PFSK-1 (cell line): ENCODE results near the gene CYFIP2.

Source experiments
- FOXP2 ChIP-seq: optimal IDR thresholded peaks from 2 replicates; pipeline ENCODE3; 2011; ENCODE audit warnings: borderline replicate concordance, control low read depth, inconsistent platforms; ENCODE audit not compliant: insufficient read depth; ENCODE audit errors: extremely low read length, extremely low read depth
- POLR2AphosphoS5 ChIP-seq: IDR thresholded peaks from 2 replicates; pipeline ENCODE4 v1.6.1; 2012; ENCODE audit warnings: low read depth, mild to moderate bottlenecking, control low read depth, low read length, moderate library complexity
- SIN3A ChIP-seq: IDR thresholded peaks from 2 replicates; pipeline ENCODE4 v1.6.1; 2012; ENCODE audit warnings: mild to moderate bottlenecking, low read length, moderate library complexity, borderline replicate concordance; ENCODE audit not compliant: insufficient read depth
- TAF1 ChIP-seq: IDR thresholded peaks from 2 replicates; pipeline ENCODE4 v1.6.1; 2012; ENCODE audit warnings: low read length, control low read depth, borderline replicate concordance; ENCODE audit not compliant: insufficient read depth
- TF ChIP-seq, protein P1 (sequence below), 2 experiments: IDR thresholded peaks; 2 replicates each; pipeline versions ENCODE4 v1.6.1 to v1.8.0; 2011 to 2012; ENCODE audit warnings: low read depth in 2 of 2, low read length in 2 of 2, control low read depth in 1 of 2, inconsistent platforms in 1 of 2, mild to moderate bottlenecking in 1 of 2, moderate library complexity in 1 of 2; ENCODE audit not compliant: insufficient read depth in 1 of 2

The CYFIP2 gene

DNA sequence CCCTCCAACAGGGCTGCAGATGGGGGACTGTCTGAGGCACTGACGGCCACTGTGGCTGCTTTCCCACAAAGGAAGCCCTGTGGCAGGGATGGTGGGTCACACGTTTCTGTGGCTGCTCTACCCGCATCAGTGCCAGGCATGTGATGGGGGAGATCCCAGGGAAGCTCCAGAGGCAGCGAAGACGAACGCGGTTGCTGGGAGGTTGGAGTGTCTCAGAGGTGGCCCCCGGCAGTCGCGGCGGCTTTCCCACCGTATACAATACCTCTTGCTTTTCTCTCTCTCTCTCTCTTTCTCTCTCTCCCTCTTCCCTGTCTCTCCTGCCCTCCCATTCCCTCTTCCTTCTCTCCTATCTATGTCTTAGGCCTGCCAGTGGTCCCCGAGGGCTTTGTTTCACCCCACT lies 56.7 kb downstream of the CYFIP2 start:
- TF ChIP-seq TAF1 (no peak), FOXP2 (no peak), SIN3A (no peak), POLR2AphosphoS5 (no peak)
- TF ChIP-seq, protein P1, sequence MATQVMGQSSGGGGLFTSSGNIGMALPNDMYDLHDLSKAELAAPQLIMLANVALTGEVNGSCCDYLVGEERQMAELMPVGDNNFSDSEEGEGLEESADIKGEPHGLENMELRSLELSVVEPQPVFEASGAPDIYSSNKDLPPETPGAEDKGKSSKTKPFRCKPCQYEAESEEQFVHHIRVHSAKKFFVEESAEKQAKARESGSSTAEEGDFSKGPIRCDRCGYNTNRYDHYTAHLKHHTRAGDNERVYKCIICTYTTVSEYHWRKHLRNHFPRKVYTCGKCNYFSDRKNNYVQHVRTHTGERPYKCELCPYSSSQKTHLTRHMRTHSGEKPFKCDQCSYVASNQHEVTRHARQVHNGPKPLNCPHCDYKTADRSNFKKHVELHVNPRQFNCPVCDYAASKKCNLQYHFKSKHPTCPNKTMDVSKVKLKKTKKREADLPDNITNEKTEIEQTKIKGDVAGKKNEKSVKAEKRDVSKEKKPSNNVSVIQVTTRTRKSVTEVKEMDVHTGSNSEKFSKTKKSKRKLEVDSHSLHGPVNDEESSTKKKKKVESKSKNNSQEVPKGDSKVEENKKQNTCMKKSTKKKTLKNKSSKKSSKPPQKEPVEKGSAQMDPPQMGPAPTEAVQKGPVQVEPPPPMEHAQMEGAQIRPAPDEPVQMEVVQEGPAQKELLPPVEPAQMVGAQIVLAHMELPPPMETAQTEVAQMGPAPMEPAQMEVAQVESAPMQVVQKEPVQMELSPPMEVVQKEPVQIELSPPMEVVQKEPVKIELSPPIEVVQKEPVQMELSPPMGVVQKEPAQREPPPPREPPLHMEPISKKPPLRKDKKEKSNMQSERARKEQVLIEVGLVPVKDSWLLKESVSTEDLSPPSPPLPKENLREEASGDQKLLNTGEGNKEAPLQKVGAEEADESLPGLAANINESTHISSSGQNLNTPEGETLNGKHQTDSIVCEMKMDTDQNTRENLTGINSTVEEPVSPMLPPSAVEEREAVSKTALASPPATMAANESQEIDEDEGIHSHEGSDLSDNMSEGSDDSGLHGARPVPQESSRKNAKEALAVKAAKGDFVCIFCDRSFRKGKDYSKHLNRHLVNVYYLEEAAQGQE (IDR thresholded peaks at IDR 0.05; ENCODE audit: insufficient read depth in 1 of 2, low read depth in 2 of 2, low read length in 2 of 2), result no peak

DNA sequence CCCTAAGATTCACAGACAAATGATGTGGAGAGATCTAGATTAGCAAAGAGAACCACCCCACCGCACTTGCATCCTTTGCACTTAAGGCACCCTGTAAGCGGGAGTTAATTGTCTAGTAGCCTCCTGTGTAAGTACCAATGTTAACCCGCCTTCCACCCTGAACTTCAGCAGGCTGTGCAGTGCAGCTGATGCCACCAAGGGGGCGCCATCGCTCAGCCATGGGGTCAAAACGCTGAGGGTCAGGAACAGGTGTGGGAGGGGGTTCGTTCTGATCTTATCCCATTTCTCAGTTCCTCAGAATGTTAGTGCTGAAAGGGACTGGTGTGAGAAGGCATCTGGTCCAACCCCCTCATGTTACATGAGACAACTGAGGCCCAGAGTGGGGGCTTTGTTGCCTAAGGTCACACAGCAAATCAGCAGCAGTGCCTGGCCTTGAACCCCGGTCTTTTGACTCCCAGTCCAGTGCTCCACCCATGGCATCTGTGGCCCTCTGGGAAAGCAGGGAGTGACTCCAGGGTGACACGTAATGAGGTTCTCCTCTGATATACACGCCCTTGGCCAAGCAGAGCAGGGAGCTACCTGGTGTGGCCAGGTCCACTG lies 57.3 kb downstream of the CYFIP2 start:
- TF ChIP-seq SIN3A (no peak), FOXP2 (no peak), TAF1 (no peak), POLR2AphosphoS5 (no peak)
- TF ChIP-seq, protein P1 (IDR thresholded peaks at IDR 0.05; ENCODE audit: insufficient read depth in 1 of 2, low read depth in 2 of 2, low read length in 2 of 2), result no peak

DNA sequence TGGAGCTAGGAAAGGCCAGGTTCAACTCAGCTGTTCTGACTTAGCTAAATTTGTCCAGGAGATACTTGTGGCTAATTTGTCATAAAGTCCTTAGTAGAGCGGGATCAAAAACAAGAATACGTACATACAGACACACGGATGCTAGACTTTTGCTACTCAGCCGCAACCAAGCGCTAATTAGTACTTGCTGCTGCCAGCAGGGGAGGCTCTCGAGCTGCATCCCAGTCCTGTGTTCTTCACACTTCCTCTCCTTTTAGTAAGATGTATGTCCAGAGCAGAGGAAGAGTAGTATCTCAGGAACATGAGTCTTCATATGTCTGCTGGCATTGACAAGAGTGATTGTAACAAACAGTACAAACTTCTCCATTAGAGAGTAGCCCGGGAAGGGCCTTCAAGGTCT lies 58.3 kb downstream of the CYFIP2 start:
- TF ChIP-seq POLR2AphosphoS5 (no peak), TAF1 (no peak), SIN3A (no peak), FOXP2 (no peak)
- TF ChIP-seq, protein P1 (IDR thresholded peaks at IDR 0.05; ENCODE audit: insufficient read depth in 1 of 2, low read depth in 2 of 2, low read length in 2 of 2), result no peak

DNA sequence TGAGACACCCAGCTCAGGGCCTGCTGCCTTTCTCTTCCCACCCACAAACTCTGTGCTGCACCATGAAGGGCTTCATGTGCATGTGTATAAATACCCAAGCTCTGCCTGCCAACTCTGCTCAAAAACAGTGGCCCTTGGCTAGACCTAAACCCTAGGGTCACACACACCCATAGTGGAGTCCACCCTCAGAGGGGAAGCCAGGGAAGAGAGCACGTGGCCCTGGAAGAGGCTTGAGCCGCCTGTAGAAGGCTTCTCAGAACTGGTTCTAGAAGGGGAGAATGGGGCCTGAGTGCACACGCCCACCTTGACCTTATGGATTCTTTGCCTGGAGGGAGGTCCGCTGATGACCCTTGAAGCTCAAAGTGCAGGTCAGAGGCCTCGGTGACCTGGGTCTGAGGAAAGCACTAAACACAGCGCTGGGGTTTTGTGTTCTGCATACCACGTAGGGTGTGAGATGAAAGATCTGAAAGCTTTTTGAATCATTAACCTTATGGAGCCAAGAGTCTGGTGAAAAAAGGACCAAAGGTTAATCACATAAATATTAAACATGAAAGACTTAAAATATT lies 60.6 kb downstream of the CYFIP2 start:
- no peak for TF ChIP-seq TAF1
- TF ChIP-seq, protein P1 (IDR thresholded peaks at IDR 0.05; ENCODE audit: insufficient read depth in 1 of 2, low read depth in 2 of 2, low read length in 2 of 2), result no peak
- TF ChIP-seq POLR2AphosphoS5, result no peak
- TF ChIP-seq FOXP2, result no peak
- no peak for TF ChIP-seq SIN3A

DNA sequence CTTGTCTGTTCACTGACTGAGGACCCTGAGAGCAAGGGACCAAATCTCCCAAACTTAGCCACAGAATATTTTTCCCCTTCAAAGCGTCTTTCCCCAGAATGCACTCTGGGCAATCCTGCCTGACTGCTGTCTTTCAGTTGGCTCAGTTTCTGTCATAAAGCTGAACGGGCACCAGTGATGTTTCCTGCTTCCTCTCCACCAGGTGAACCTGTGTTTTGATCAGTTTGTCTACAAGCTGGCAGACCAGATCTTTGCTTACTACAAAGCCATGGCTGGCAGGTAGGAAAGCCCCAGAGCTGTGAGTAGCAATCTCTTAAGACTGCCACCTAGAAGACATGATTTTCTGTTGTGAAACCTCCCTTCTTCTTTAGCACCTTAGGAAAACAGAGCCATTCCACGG lies 61.8 kb downstream of the CYFIP2 start:
- no peak for TF ChIP-seq POLR2AphosphoS5
- TF ChIP-seq, protein P1 (IDR thresholded peaks at IDR 0.05; ENCODE audit: insufficient read depth in 1 of 2, low read depth in 2 of 2, low read length in 2 of 2), result no peak
- no peak for TF ChIP-seq SIN3A
- no peak for TF ChIP-seq FOXP2
- TF ChIP-seq TAF1, result no peak
